Epidermal melanocyte (primary cell): ENCODE measurements around the gene SDHC.

Source experiments
- DNase-seq: peaks from one replicate; pipeline ENCODE4 v3.0.0; 2011; ENCODE audit warnings: low spot score; ENCODE audit not compliant: insufficient read length

The SDHC gene

GRCh38 chr1:161314201-161314981, at the start of gene SDHC:
Gene SDHC, plus strand, starts transcription at chr1:161314381. Its CDS starts 25 bp downstream, at chr1:161314406.
- DNase-seq: peak; percentile 95

- DNase-seq: no peak
Measured at GRCh38 chr1:161265305-161265704, 48.9 kb upstream of the SDHC start.

GRCh38 chr1:161266202-161266601, 48.0 kb upstream of the SDHC start:
- no peak for DNase-seq

- no peak for DNase-seq
Measured at GRCh38 chr1:161266836-161267235, 47.3 kb upstream of the SDHC start.

GRCh38 chr1:161267321-161267720, 46.9 kb upstream of the SDHC start:
- no peak for DNase-seq

GRCh38 chr1:161273402-161273801, 40.8 kb upstream of the SDHC start:
- DNase-seq: no peak

- DNase-seq: no peak
Measured at GRCh38 chr1:161274874-161275273, 39.3 kb upstream of the SDHC start.

- no peak for DNase-seq
Measured at GRCh38 chr1:161282991-161283390, 31.2 kb upstream of the SDHC start.

- DNase-seq: no peak
Measured at GRCh38 chr1:161285113-161285512, 29.1 kb upstream of the SDHC start.

GRCh38 chr1:161285521-161285920, 28.7 kb upstream of the SDHC start:
- DNase-seq: no peak

GRCh38 chr1:161287482-161288054, 26.6 kb upstream of the SDHC start:
- DNase-seq: no peak

GRCh38 chr1:161290779-161291178, 23.4 kb upstream of the SDHC start:
- DNase-seq: no peak

- DNase-seq: no peak
Measured at GRCh38 chr1:161297415-161297814, 16.8 kb upstream of the SDHC start.

GRCh38 chr1:161298116-161298515, 16.1 kb upstream of the SDHC start:
- DNase-seq: no peak

GRCh38 chr1:161299347-161299746, 14.8 kb upstream of the SDHC start:
- DNase-seq: no peak

- no peak for DNase-seq
Measured at GRCh38 chr1:161300478-161300877, 13.7 kb upstream of the SDHC start.

GRCh38 chr1:161304927-161305866, 9.0 kb upstream of the SDHC start:
- no peak for DNase-seq

GRCh38 chr1:161305867-161306519, 8.2 kb upstream of the SDHC start:
- no peak for DNase-seq

GRCh38 chr1:161307230-161307768, 6.9 kb upstream of the SDHC start:
- no peak for DNase-seq

- DNase-seq: no peak
Measured at GRCh38 chr1:161307892-161308638, 6.1 kb upstream of the SDHC start.
